Measurements from ENCODE around the gene ZSCAN22.

- TF ChIP-seq CTCF (conservative IDR thresholded peaks at IDR 0.05) (no peak), ZFX (IDR thresholded peaks at IDR 0.05) (no peak)
These were observed 10.0 kb downstream of the ZSCAN22 start for GRCh38 chr19:58336820-58337219.
